HUES64 (cell line): ENCODE measurements around the gene STX5.
"Not testable (repeated sequence)": the region's sequence is repeated elsewhere in the genome, so short reads cannot be mapped to it uniquely, and the experiment has no call there.

Experiments
- H3K27ac ChIP-seq: 2 replicates; pipeline ENCODE4 v1.7.0; 2013; ENCODE audit warnings: low read depth, low read length, inconsistent platforms
- H3K27me3 ChIP-seq: 2 replicates; pipeline ENCODE4 v1.6.1; 2013; ENCODE audit warnings: mild to moderate bottlenecking, low read length; ENCODE audit not compliant: insufficient read depth
- H3K36me3 ChIP-seq: 2 replicates; pipeline ENCODE4 v1.6.1; 2013; ENCODE audit warnings: mild to moderate bottlenecking, low read length; ENCODE audit not compliant: insufficient read depth
- H3K4me1 ChIP-seq: 2 replicates; pipeline ENCODE4 v1.6.1; 2013; ENCODE audit warnings: mild to moderate bottlenecking, low read length, moderate library complexity; ENCODE audit not compliant: insufficient read depth
- H3K4me3 ChIP-seq: 2 replicates; pipeline ENCODE4 v1.5.1; 2013; ENCODE audit warnings: mild to moderate bottlenecking, low read length, moderate library complexity
- H3K9ac ChIP-seq: 2 replicates; pipeline ENCODE4 v1.6.1; 2013; ENCODE audit warnings: mild to moderate bottlenecking, low read depth, low read length
- H3K9me3 ChIP-seq: 2 replicates; pipeline ENCODE4 v1.6.1; 2013; ENCODE audit warnings: low read depth, low read length; ENCODE audit not compliant: insufficient read depth
- WGBS: fragments of 150-250, 120-280 bp; methylation state at CpG from one replicate; pipeline ENCODE4 v1.1.7; 2013; ENCODE audit warnings: missing lambda C conversion rate; 5-methylcytosine and 5-hydroxymethylcytosine counted together

STX5 gene

GRCh38 chr11:62853279-62853965 lies 21.6 kb upstream of the STX5 start:
- Histone ChIP-seq H3K27me3 (no peaks in the 10 kb centered on the region), H3K36me3 (peaks cover 39% of the 10 kb centered on the region), H3K4me3 (peak overlapping the region; percentile 96), H3K27ac (peak overlapping the region; percentile 97), H3K9ac (peak overlapping the region; percentile 99), H3K4me1 (peaks cover 9% of the 10 kb centered on the region), H3K9me3 (peaks cover 8% of the 10 kb centered on the region; the same call in 1 of the 2 replicates)
- WGBS, result 51% methylated on average over 7 of the region's 7 CpGs

- Histone ChIP-seq H3K4me3 (peak overlapping the region; percentile 96), H3K27me3 (no peaks in the 10 kb centered on the region), H3K9me3 (peaks cover 8% of the 10 kb centered on the region; the same call in 1 of the 2 replicates), H3K9ac (peak overlapping the region; percentile 99), H3K36me3 (peaks cover 39% of the 10 kb centered on the region), H3K4me1 (peaks cover 4% of the 10 kb centered on the region), H3K27ac (peak overlapping the region; percentile 97)
Measured at GRCh38 chr11:62852523-62853188, 20.8 kb upstream of the STX5 start.

GRCh38 chr11:62851807-62852522 lies 20.1 kb upstream of the STX5 start:
- peak overlapping the region; percentile 97; the same call in 1 of the 2 replicates for H3K27ac ChIP-seq
- peak overlapping the region; percentile 99; the same call in 1 of the 2 replicates for H3K9ac ChIP-seq
- peaks cover 39% of the 10 kb centered on the region for H3K36me3 ChIP-seq
- no peaks in the 10 kb centered on the region for H3K27me3 ChIP-seq
- peaks cover 3% of the 10 kb centered on the region; the same call in 1 of the 2 replicates for H3K4me1 ChIP-seq
- H3K9me3 ChIP-seq, result peaks cover 8% of the 10 kb centered on the region; the same call in 1 of the 2 replicates
- H3K4me3 ChIP-seq, result peak overlapping the region; percentile 96
- WGBS, result 62% methylated on average over 3 of the region's 3 CpGs

- 37% methylated on average over 15 of the region's 15 CpGs for WGBS
- Histone ChIP-seq H3K9ac (0 out of 2 replicates have a peak overlapping the region, but pooled peaks have one; percentile 99), H3K9me3 (peaks cover 10% of the 10 kb centered on the region; the same call in 1 of the 2 replicates), H3K4me3 (no peak overlapping the region), H3K27me3 (no peaks in the 10 kb centered on the region), H3K4me1 (peaks cover 3% of the 10 kb centered on the region; the same call in 1 of the 2 replicates), H3K36me3 (peaks cover 39% of the 10 kb centered on the region), H3K27ac (peak overlapping the region; percentile 97; the same call in 1 of the 2 replicates)
Measured at GRCh38 chr11:62850911-62851806, 19.3 kb upstream of the STX5 start.

- Histone ChIP-seq H3K36me3 (peaks cover 12% of the 10 kb centered on the region), H3K9ac (no peak overlapping the region), H3K27ac (no peak overlapping the region), H3K9me3 (0 out of 2 replicates have a peak, but pooled peaks cover 4% of the 10 kb centered on the region), H3K4me3 (no peak overlapping the region), H3K27me3 (no peaks in the 10 kb centered on the region), H3K4me1 (peaks cover 3% of the 10 kb centered on the region; the same call in 1 of the 2 replicates)
- WGBS, result 92% methylated on average over 1 of the region's 1 CpG
Measured at GRCh38 chr11:62847767-62848314, 16.0 kb upstream of the STX5 start.

- H3K36me3 ChIP-seq, result no peaks in the 10 kb centered on the region
- H3K9me3 ChIP-seq, result 0 out of 2 replicates have a peak, but pooled peaks cover 4% of the 10 kb centered on the region
- no peaks in the 10 kb centered on the region for H3K27me3 ChIP-seq
- peaks cover 6% of the 10 kb centered on the region; the same call in 1 of the 2 replicates for H3K4me1 ChIP-seq
- H3K4me3 ChIP-seq, result no peak overlapping the region
- WGBS, result 87% methylated on average over 3 of the region's 3 CpGs
- no peak overlapping the region for H3K27ac ChIP-seq
- no peak overlapping the region for H3K9ac ChIP-seq
Measured at GRCh38 chr11:62846177-62846576, 14.3 kb upstream of the STX5 start.

GRCh38 chr11:62844154-62844553 lies 12.3 kb upstream of the STX5 start:
- Histone ChIP-seq H3K9me3 (0 out of 2 replicates have a peak, but pooled peaks cover 4% of the 10 kb centered on the region), H3K4me3 (no peak overlapping the region), H3K4me1 (peaks cover 6% of the 10 kb centered on the region; the same call in 1 of the 2 replicates), H3K9ac (no peak overlapping the region), H3K27me3 (no peaks in the 10 kb centered on the region), H3K36me3 (no peaks in the 10 kb centered on the region), H3K27ac (no peak overlapping the region)
- WGBS, result 98% methylated on average over 3 of the region's 3 CpGs

- 97% methylated on average over 3 of the region's 3 CpGs for WGBS
- H3K9me3 ChIP-seq, result 0 out of 2 replicates have a peak, but pooled peaks cover 4% of the 10 kb centered on the region
- no peak overlapping the region for H3K9ac ChIP-seq
- no peak overlapping the region for H3K4me3 ChIP-seq
- H3K27ac ChIP-seq, result no peak overlapping the region
- H3K36me3 ChIP-seq, result no peaks in the 10 kb centered on the region
- no peaks in the 10 kb centered on the region for H3K27me3 ChIP-seq
- H3K4me1 ChIP-seq, result peaks cover 6% of the 10 kb centered on the region; the same call in 1 of the 2 replicates
Measured at GRCh38 chr11:62843466-62843865, 11.6 kb upstream of the STX5 start.

GRCh38 chr11:62842891-62843290 lies 11.0 kb upstream of the STX5 start:
- WGBS, result 86% methylated on average over 8 of the region's 9 CpGs
- Histone ChIP-seq H3K9ac (peak overlapping the region; percentile 94), H3K27ac (peak overlapping the region; percentile 97), H3K4me3 (peak overlapping the region; percentile 52)
- H3K9me3 ChIP-seq, H3K4me1 ChIP-seq, H3K27me3 ChIP-seq, H3K36me3 ChIP-seq: not testable (repeated sequence)

- H3K4me3 ChIP-seq, result peak overlapping the region; percentile 52
- 0 out of 2 replicates have a peak, but pooled peaks cover 4% of the 10 kb centered on the region for H3K9me3 ChIP-seq
- H3K27me3 ChIP-seq, result no peaks in the 10 kb centered on the region
- peaks cover 9% of the 10 kb centered on the region for H3K36me3 ChIP-seq
- peak overlapping the region; percentile 94 for H3K9ac ChIP-seq
- WGBS, result 5% methylated on average over 30 of the region's 30 CpGs
- peaks cover 6% of the 10 kb centered on the region; the same call in 1 of the 2 replicates for H3K4me1 ChIP-seq
- peak overlapping the region; percentile 97 for H3K27ac ChIP-seq
Measured at GRCh38 chr11:62842171-62842741, 10.4 kb upstream of the STX5 start.
